Measurements from ENCODE around the gene WFS1.

WFS1 gene

GRCh38 chr4:6342530-6343293, 73.1 kb downstream of the WFS1 start:
- no peak for DNase-seq

- DNase-seq = no peak
Measured at GRCh38 chr4:6343939-6344408, 74.3 kb downstream of the WFS1 start.

GRCh38 chr4:6345096-6345830, 75.6 kb downstream of the WFS1 start:
- DNase-seq = no peak

- no peak for DNase-seq
Measured at GRCh38 chr4:6345866-6346265, 76.2 kb downstream of the WFS1 start.

- no peak for DNase-seq
Measured at GRCh38 chr4:6346373-6347110, 76.9 kb downstream of the WFS1 start.

- no peak for DNase-seq
Measured at GRCh38 chr4:6347511-6348045, 77.9 kb downstream of the WFS1 start.

- DNase-seq = no peak
Measured at GRCh38 chr4:6348408-6348807, 78.8 kb downstream of the WFS1 start.

GRCh38 chr4:6349896-6350603, 80.4 kb downstream of the WFS1 start:
- no peak for DNase-seq

GRCh38 chr4:6350646-6351045, 81.0 kb downstream of the WFS1 start:
- DNase-seq = no peak

- DNase-seq = no peak
Measured at GRCh38 chr4:6351246-6352000, 81.8 kb downstream of the WFS1 start.

- no peak for DNase-seq
Measured at GRCh38 chr4:6352031-6352692, 82.5 kb downstream of the WFS1 start.
